ENCODE data around the gene SOX6.

DNA sequence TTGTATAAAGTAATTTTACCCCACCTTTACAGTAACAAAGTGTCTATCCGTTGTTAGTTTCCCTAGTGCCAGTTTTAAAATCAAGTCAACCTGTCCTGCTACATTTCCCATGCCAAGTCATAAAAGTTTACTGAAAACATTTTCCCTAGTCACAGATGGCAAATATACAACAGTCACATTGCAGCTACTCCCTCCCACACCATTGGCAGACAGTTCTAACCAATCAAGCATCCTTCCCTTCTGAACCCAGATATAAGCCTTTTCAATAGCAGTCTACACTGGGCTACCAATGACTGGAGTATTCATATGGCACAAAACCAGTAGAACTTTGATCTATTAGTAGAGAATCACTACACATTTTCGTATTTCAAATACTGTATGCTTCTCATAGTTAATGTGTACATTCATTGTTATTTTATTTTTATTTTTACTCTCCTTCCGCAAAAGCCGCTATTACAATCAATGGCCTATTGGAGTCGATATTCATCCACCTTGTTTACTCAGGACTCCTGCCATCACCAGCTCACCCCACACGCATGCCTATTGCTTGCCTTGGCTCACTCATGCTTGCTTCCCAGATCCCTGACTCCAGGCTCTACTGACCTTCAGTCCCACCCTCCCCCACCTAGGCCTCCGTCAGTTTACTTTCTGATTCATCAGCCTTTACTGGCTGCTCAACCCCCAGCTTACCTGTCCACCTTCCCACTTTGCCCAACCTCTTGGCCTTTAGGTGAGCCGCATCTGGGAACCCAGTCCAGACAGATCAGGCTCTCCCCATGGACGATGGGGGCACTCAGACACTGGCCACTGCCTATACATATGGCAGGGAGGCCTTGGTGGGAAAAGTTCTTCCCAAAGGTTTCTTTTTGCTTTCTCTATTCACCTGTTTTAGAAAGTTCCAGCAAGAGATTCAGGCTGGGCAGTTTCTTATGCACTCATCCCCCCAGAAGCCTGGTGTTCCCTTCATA, 408.4 kb downstream of the SOX6 start:
- TF ChIP-seq, protein P1, sequence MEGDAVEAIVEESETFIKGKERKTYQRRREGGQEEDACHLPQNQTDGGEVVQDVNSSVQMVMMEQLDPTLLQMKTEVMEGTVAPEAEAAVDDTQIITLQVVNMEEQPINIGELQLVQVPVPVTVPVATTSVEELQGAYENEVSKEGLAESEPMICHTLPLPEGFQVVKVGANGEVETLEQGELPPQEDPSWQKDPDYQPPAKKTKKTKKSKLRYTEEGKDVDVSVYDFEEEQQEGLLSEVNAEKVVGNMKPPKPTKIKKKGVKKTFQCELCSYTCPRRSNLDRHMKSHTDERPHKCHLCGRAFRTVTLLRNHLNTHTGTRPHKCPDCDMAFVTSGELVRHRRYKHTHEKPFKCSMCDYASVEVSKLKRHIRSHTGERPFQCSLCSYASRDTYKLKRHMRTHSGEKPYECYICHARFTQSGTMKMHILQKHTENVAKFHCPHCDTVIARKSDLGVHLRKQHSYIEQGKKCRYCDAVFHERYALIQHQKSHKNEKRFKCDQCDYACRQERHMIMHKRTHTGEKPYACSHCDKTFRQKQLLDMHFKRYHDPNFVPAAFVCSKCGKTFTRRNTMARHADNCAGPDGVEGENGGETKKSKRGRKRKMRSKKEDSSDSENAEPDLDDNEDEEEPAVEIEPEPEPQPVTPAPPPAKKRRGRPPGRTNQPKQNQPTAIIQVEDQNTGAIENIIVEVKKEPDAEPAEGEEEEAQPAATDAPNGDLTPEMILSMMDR (optimal IDR thresholded peaks at IDR 0.05 in 1 of 3, IDR thresholded peaks at IDR 0.05 in 1 of 3, conservative IDR thresholded peaks at IDR 0.05 in 1 of 3; ENCODE audit: extremely low read depth in 1 of 3, insufficient read depth in 2 of 3, low read length in 3 of 3) = no peak
- TF ChIP-seq EZH2 (IDR thresholded peaks at IDR 0.05; ENCODE audit: low read length) = no peak

All from keratinocyte (primary cell).